LoVo (cell line): ENCODE results near the gene PNP.

Experiments
- DNase-seq: peaks from one replicate; pipeline ENCODE4 v3.0.0-alpha.2; 2016; ENCODE audit warnings: low spot score

The PNP gene

DNA sequence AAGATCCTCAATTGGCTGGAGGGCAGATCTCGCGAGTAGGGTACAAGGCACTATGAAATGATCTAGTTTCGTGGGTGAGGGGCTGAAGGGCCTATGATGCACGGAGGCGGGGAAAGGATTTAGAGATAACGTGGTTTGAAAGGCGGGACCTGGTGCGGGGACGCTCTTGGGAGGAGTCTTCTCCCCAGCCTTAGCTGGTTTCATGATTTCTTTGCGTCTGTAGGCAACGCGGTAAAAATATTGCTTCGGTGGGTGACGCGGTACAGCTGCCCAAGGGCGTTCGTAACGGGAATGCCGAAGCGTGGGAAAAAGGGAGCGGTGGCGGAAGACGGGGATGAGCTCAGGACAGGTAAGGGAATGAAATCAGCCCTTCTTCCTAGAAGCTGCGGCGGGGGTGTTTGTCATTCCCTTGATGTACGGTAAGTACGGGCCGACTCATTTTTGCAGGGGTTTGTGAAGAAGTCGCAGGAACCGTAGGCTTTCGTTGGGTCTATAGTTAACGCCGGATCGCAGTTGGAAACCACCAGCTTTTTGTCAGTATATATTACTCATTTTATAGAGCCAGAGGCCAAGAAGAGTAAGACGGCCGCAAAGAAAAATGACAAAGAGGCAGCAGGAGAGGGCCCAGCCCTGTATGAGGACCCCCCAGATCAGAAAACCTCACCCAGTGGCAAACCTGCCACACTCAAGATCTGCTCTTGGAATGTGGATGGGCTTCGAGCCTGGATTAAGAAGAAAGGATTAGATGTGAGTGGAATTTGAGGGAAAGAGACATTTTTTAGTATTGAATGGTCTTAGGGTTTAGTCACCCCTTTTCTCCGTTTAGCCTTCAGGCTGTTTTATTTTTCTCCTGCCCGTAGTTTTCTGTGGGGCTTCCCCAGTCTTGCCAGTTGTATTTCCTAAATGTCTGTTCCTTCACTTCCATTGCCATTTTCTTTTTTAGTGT lies 13.6 kb upstream of the PNP start:
- DNase-seq, result no peak

- DNase-seq, result no peak
Observed at GRCh38 chr14:20456971-20457370, 12.2 kb upstream of the PNP start.

DNA sequence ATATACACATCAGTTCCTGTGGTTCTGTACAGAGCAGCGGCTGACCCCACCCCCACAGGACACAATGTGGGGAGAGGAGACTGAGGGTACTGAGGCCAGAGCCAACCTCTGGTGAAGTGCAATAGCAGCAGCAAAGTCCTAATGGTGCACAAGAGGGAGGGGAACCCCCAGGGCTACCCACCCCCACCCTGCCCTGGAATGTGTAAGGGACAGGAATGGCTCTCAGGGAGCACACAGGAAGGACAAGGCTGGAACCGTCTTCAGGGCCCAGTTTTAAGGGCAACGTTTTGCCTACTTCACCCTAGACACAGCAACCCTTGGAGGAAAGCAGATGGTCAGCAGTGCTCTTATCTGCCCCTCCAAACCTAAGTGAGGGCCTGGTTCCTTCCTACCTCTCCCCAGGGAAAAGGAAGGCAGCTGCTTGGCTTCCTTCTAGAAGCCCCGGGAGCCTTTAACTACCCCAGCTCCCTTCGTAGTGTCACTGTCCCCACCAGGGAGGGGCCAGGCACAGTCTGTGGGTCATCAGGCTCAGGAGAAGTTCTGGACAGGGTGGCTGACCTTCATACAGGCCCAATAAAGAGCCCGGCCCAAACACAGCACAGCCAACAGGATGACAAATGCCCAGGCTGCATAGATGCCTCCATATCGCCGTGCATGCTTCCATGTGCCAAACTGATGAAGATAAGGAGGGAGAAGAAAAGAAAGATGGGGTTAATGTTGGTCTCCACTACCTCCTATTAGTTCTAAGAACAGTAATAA lies 11.0 kb upstream of the PNP start:
- no peak for DNase-seq

DNA sequence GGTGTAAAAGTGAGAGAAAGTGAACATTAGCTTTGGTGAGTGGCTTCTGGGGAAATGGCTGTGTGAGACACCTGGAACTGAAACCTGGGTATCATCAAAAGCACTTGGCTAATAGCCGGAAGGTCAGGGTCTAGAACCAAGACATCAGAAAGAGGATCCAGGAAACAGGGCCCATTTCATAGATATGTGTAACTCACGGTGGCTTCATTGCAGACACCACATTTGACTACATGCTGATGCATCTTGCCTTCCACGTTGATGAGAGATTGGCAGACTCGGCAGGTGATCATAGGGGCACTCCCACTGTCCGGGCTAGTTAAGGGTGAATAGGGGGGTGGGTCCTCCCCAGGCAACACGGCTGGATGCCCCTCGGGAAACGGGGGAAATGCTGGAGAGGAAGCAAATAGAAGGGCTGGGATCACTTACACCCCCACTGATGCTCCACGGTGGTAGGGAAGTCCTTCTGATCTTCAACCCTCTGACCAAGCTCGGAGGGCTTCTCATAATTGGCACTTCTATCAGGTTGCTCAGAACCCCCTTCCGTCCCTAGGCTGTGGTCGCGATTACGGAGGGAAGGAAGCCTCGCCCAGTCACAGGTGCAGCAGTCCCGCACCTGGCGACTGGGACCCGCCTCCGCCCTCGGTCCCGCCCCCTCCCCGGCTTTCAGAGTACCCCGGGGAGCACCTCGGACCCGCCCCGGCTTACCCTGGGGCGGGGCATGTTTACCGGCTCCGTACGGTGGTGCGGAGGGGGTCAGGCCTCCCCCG lies 8.6 kb upstream of the PNP start:
- DNase-seq, result peak; percentile 42

GRCh38 chr14:20461225-20462141 lies 7.7 kb upstream of the PNP start, which contains the start of gene PIP4P1:
PIP4P1 (minus strand) TSS chr14:20461434; CDS start chr14:20461325, 109 bp downstream.
- peak; percentile 99 for DNase-seq

DNA sequence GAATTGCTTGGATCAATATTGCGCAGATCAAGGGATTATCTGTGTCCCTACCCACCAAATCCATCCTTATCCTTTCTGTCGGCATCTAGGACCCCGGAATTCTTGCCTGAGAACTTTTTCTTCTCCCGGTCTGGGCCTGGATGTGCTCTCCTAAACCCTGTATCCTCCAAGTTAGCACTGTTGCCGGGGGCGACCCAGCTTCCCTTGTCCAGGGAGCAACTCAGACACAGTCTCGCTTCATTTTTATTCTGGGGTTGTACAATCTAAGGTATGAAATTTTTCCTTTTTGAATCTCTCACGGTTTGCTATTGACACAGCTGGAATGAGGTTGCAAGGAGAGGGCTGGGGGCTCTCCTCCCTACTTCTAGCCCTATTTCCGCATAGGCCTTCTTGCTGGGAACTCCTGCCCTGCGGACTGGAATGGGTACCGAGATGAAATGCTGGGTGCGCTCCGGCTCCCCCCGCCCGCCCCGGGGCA lies 403 bp upstream of the PNP start:
- no peak for DNase-seq

- DNase-seq, result peak; percentile 68
Observed at GRCh38 chr14:20469890-20470602, 840 bp downstream of the PNP start.

GRCh38 chr14:20470603-20470901 lies 1.3 kb downstream of the PNP start:
- DNase-seq, result no peak

DNA sequence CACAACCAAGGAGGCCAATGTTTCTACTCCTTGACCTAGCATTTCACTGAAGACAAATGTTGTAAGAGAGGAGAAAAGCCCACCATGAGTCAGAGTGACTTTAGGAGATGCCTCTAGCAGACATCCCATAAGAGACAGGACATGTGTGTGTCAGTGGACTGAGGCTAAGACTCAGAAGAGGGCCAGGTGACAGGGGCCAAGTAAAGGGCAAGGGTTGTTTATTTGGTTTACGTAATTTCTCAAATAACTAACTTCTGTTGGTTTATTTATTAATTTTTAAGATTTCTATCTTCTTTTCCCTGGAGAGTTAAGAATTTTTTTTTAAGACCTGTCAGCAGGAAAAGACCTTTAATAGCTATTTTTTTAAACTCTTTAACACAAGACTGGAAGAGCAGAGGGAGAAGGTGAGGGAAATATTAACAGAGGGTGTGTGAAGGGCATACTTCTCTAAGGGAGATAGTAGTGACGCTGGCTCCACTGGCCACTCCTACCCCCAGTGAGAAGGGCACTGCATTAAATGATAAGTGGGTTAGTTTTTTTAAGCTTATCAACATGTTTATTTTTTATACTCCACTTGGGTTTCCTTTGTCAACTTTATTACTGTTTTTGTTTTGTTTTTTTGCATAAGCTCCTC lies 3.4 kb downstream of the PNP start:
- DNase-seq, result no peak

GRCh38 chr14:20476776-20477175 lies 7.6 kb downstream of the PNP start:
- no peak for DNase-seq

GRCh38 chr14:20477211-20477876 lies 8.1 kb downstream of the PNP start:
- DNase-seq, result no peak

- no peak for DNase-seq
Observed at GRCh38 chr14:20478894-20479293, 9.7 kb downstream of the PNP start.

GRCh38 chr14:20482382-20482781 lies 13.2 kb downstream of the PNP start:
- DNase-seq, result no peak

DNA sequence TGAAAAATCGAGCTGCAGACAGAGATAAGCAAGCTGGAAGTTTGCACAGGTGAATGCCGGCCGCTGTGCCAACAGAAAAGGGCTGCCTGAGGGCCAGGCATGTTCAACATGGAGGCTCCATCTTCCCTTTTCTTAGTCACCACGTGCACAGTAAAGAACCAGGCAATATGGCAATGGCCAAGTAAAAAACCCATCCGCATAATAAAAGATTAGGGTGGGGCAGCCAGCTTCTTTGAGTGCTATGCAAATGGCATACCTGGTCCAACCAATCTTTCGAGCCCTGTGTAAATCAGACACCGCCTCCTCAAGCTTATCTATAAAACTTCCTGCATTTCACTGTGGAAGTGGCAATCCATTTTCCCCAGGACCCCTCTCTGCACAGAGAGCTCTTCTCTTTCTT lies 16.7 kb downstream of the PNP start:
- DNase-seq, result no peak

GRCh38 chr14:20486684-20487395 lies 17.6 kb downstream of the PNP start:
- DNase-seq, result no peak

- no peak for DNase-seq
Observed at GRCh38 chr14:20487396-20487725, 18.2 kb downstream of the PNP start.

GRCh38 chr14:20489093-20489994 lies 20.1 kb downstream of the PNP start:
- DNase-seq, result no peak

GRCh38 chr14:20490563-20490962 lies 21.4 kb downstream of the PNP start:
- DNase-seq, result no peak
